GM10847 (cell line): Measurements from ENCODE around the gene PRKN.

Experiments used
- POLR2A ChIP-seq: IDR thresholded peaks from 2 replicates; pipeline ENCODE4 v1.6.1; 2011; ENCODE audit not compliant: insufficient read length; ENCODE audit errors: extremely low read depth

PRKN gene

DNA sequence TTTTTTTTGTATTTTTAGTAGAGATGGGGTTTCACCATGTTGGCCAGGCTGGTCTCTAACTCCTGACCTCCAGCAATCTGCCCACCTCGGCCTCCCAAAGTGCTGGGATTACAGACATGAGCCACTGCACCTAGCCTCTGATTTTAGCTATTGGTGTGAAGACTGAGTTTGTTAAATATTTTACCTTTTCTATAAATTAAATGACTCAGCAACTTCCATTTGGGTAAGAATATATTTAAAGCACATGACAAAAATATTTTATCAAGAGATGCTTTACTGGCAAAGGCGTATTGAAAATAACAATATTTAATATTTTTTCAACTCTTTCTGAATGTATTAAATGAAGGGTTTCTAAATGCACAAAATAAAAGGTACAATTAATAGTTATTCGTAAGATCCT, 1295.0 kb downstream of the PRKN start:
- TF ChIP-seq POLR2A, result no peak

DNA sequence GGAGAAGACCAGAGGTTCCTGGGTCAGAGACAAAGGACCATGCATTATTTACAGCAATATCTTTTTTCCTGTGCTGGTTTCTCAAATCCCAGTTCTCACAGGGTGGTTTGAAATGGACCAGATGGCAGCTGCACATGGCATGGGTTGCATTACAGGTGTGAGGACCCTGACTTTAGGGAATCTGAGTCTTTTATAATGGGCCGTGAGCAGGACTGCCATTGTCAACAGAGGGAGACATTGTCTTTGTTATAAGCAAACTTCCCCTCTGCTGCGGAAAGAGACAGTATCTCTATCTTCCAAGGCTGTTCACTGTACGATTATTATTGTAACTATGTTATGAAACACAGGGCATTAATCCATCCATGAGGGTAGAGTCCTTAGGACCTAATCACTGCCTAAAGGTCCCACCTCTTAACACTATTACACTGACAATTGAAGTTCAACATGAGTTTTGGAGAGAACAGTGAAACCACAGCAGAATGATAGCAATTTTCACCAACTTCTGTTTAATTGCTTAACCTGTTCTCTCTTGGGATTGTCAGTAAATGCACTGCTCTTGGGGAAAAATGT, 1297.6 kb downstream of the PRKN start:
- TF ChIP-seq POLR2A, result no peak

- no peak for TF ChIP-seq POLR2A
Observed at GRCh38 chr6:161424421-161424820, 1303.1 kb downstream of the PRKN start.

GRCh38 chr6:161422710-161423680, 1304.6 kb downstream of the PRKN start:
- TF ChIP-seq POLR2A, result no peak

DNA sequence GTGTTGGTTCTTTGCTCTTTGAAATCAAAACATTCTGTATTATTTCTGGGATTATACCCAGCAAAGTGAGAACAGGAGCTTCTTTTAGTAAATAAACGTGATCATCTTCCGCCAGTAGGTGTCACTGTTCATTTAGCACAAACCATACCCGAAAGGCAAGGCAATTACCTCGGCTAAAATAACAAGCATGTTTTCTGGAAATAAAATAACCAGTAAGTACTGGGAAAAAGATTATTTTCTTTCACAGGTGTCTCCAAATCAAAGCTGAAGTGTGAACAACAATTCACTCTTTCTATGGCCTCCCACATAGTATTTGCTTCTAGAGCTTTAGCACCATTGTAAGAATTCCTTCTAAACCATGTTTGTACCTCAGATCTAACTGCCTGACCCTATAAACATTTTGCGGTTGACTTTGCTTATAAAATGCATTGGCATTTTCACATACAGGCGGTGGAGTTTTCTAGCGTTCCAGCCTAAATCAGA, 1309.1 kb downstream of the PRKN start:
- no peak for TF ChIP-seq POLR2A

DNA sequence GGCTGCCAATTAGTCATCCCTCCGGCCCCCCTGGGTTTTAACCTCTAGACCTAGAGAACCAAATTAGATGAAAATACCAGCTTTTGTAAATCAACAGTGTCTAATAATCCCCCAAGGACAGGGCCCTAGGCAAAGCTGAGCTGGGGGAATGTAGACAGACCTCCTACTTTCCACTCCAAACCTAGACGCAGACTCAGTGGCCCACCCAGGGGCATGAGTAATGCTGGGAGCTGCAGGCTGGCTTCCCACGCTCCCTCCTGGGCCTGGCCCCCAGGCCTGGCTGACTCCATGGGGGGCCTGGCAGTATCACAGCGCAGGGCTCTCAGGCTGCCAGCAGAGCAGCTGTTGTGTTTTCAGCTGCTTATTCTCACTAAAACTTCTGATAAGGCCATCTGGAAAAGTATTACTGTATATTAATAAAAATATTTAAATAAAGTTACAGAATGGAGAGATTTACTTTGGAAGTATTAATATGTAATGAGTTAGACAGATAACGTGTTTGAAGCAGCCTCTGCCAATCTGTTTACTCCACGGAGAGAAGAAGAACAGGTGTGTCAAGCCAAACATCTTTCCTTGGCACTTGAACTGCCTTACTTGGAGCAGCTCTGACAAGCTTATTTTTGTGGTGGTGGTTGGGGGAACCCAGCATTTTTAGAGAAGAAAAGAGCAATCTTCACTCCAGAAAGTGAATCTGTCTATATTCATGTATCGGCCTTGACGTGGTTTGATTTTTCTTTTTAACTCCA, 1309.7 kb downstream of the PRKN start:
- TF ChIP-seq POLR2A, result no peak

- TF ChIP-seq POLR2A, result no peak
Observed at GRCh38 chr6:161415302-161415855, 1312.2 kb downstream of the PRKN start.

- no peak for TF ChIP-seq POLR2A
Observed at GRCh38 chr6:161414707-161415106, 1312.9 kb downstream of the PRKN start.

DNA sequence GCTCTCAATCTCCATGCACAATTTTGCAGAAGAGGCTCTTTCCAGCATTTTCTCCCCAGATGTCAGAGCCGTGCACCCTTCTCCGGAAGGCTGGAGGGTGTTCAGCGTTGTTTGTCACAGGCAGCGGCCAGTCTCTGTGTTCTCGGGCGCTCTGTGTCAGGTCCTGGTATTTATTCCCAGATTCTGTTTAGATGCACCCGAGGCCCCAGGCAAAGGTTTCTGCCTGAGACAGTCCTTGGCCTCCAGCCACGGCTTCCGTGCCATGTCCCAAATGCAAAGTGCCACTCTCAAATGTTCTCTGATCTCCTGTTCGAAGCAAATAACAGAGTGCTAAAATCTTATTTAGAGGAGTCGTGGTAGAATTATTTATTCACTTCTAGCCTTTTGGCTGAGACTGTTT, 1313.4 kb downstream of the PRKN start:
- TF ChIP-seq POLR2A, result no peak

DNA sequence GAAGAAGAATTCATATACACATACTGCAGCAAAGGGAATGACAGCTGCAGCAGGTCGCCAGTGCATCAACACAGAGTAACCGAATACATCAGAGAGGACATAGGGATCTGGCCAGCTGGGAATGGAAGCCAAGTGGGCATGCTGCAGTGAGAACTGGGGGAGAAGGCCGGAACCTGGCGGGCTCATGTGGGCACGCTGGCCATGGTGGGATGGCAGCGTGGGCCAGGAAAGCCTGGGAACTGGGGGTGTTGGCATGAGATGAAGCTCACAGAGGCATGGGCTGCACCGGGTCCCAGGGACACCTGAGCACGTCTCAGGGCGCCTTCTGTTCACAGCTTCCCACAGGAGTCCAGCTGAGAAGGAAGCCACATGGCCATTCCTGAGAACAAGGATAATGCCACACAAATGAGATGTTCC, 1314.2 kb downstream of the PRKN start:
- no peak for TF ChIP-seq POLR2A

DNA sequence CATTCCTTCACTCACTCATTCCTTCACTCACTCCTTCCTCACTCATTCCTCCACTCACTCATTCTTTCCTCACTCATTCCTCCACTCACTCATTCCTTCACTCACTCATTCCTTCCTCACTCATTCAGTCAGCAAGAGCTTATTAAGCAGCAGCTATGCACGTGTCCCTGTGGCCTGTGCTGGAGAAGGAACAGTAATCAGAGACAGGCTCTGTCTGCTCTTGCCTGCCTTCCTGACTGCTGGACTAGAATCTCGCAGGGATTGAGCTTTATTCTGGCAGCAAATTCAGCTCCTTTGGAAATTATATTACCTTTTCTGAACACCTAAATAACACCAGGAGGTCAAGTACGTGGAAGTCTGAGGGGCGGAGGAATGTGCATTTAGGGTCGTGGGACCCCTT, 1314.8 kb downstream of the PRKN start:
- TF ChIP-seq POLR2A, result no peak

DNA sequence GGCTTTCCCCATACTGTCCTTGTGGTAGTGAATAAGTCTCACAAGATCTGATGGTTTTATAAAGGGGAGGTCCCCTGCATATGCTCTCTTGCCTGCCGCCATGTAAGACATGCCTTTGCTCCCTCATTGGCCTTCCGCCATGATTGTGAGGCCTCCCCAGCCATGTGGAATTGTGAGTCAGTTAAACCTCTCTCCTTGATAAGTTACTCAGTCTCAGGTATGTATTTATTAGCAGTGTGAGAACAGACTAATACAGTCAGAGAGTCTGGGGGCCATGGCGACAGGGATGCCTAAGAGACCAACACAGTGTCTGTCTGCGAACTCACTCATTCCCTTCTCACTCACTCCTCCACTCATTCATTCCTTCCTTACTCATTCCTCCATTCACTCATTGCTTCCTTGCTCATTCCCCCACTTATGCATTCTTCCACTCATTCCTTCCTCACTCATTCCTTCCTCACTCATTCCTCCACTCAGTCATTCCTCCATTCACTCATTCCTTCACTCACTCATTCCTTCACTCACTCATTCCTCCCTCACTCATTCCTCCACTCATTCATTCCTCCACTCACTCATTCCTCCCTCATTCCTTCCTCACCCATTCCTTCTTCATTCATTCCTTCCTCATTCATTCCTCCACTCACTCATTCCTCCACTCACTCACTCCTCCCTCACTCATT, 1316.2 kb downstream of the PRKN start:
- no peak for TF ChIP-seq POLR2A

DNA sequence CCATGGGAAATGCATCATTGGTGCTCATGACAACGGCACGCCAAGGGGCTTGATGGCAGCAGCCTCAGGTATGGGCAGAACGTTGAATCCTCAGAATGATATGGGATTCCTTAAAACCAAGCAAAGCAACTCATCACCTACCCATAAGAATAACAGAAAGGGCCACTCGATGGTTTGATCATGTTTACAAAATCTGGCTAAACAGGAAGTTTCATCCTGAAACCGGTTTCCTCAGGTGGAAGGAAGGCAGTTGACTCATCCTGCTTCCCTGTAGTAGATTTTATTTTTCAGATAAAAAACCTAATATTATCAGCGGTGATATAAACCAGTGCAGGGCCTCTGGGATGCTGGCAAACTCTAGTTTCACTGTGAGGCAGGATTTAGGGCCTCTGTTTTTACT, 1316.8 kb downstream of the PRKN start:
- no peak for TF ChIP-seq POLR2A

- TF ChIP-seq POLR2A, result no peak
Observed at GRCh38 chr6:161410076-161410475, 1317.5 kb downstream of the PRKN start.

DNA sequence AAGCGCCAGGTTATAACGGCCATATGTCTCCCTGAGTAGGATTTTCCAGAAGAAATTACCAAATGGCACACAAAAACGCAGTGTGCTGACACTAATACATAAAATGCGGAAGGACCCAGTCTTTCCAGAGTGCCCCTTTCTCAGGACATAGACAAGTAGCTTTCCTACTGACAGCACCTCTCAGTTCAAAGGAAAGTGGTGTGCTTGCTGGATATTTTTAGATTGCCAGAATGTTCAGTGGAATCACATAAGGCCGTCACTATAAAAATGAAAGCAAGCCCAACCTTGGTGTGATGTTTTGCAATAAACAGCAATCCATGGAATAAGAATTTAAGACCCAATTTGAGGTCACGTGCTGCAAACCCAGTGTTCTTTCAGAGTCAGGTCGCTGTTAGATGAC, 1318.2 kb downstream of the PRKN start:
- no peak for TF ChIP-seq POLR2A
